Measurements from ENCODE around the gene VAMP7. TPM values are rescaled to one million over a fixed set of nuclear protein-coding genes. Genes with fewer than 3 reads are reported as not detected.
A peak's percentile ranks its signal among the peaks of the same experiment; 100 is the strongest.

VAMP7 gene
- total and polyA plus RNA-seq, 4 donors = 38.3 to 53.2 (median 38.8) TPM

GRCh38 chrX:155871934-155872333 is 9.2 kb upstream of the VAMP7 start:
- ATAC-seq (ENCODE audit: low FRiP score) = no peak
- no peaks in the 10 kb centered on the region for H3K36me3 ChIP-seq (ENCODE audit: control insufficient read depth in 1 of 2, insufficient read depth in 2 of 2, low read length in 1 of 2)
- no peak overlapping the region for H3K27ac ChIP-seq (ENCODE audit: low read depth in 1 of 2, low read length in 2 of 2)
- intact Hi-C loops (cut with DNase I) = no loop called here
- no peaks in the 10 kb centered on the region for H3K27me3 ChIP-seq (ENCODE audit: control insufficient read depth in 1 of 2, insufficient read depth in 2 of 2, low read length in 1 of 2)
- H3K9me3 ChIP-seq (ENCODE audit: control insufficient read depth, low read length) = peaks cover 2% of the 10 kb centered on the region
- DNase-seq = no peak
- no peak overlapping the region for H3K4me3 ChIP-seq (ENCODE audit: low read length in 2 of 2)
- no peaks in the 10 kb centered on the region for H3K4me1 ChIP-seq (ENCODE audit: control insufficient read depth in 1 of 2, insufficient read depth in 2 of 2, low read length in 2 of 2)

GRCh38 chrX:155873188-155873587 is 8.0 kb upstream of the VAMP7 start:
- ATAC-seq (ENCODE audit: low FRiP score) (no peak), DNase-seq (no peak)
- Histone ChIP-seq H3K27ac (ENCODE audit: low read depth in 1 of 2, low read length in 2 of 2) (no peak overlapping the region), H3K4me1 (ENCODE audit: control insufficient read depth in 1 of 2, insufficient read depth in 2 of 2, low read length in 2 of 2) (no peaks in the 10 kb centered on the region), H3K27me3 (ENCODE audit: control insufficient read depth in 1 of 2, insufficient read depth in 2 of 2, low read length in 1 of 2) (no peaks in the 10 kb centered on the region), H3K36me3 (ENCODE audit: control insufficient read depth in 1 of 2, insufficient read depth in 2 of 2, low read length in 1 of 2) (no peaks in the 10 kb centered on the region), H3K9me3 (ENCODE audit: control insufficient read depth, low read length) (no peaks in the 10 kb centered on the region), H3K4me3 (ENCODE audit: low read length in 2 of 2) (no peak overlapping the region)
- WGBS, 2 donors = 55 to 71% methylated on average over 5 of the region's 5 CpGs
- intact Hi-C loops (cut with DNase I) = no loop called here

GRCh38 chrX:155874571-155875244 is 6.4 kb upstream of the VAMP7 start:
- WGBS, 2 donors = 37 to 38% methylated on average over 31 of the region's 31 CpGs
- no peak overlapping the region for H3K4me3 ChIP-seq (ENCODE audit: low read length in 2 of 2)

GRCh38 chrX:155876704-155877103 is 4.4 kb upstream of the VAMP7 start:
- no peaks in the 10 kb centered on the region for H3K36me3 ChIP-seq (ENCODE audit: control insufficient read depth in 1 of 2, insufficient read depth in 2 of 2, low read length in 1 of 2)
- 53 to 59% methylated on average over 3 of the region's 3 CpGs for WGBS, 2 donors
- ATAC-seq (ENCODE audit: low FRiP score) (no peak), DNase-seq (no peak)
- intact Hi-C loops (cut with DNase I) = no loop called here
- H3K4me1 ChIP-seq (ENCODE audit: control insufficient read depth in 1 of 2, insufficient read depth in 2 of 2, low read length in 2 of 2) = no peaks in the 10 kb centered on the region
- H3K27ac ChIP-seq (ENCODE audit: low read depth in 1 of 2, low read length in 2 of 2) = no peak overlapping the region
- H3K9me3 ChIP-seq (ENCODE audit: control insufficient read depth, low read length) = no peaks in the 10 kb centered on the region
- no peaks in the 10 kb centered on the region for H3K27me3 ChIP-seq (ENCODE audit: control insufficient read depth in 1 of 2, insufficient read depth in 2 of 2, low read length in 1 of 2)
- no peak overlapping the region for H3K4me3 ChIP-seq (ENCODE audit: low read length in 2 of 2)

More at GRCh38 chrX:155874571-155875244, 6.4 kb upstream of the VAMP7 start:
- no peak for ATAC-seq (ENCODE audit: low FRiP score)
- intact Hi-C loops (cut with DNase I) = no loop called here
- H3K4me1 ChIP-seq (ENCODE audit: control insufficient read depth in 1 of 2, insufficient read depth in 2 of 2, low read length in 2 of 2) = no peaks in the 10 kb centered on the region
- DNase-seq = no peak
- H3K27ac ChIP-seq (ENCODE audit: low read depth in 1 of 2, low read length in 2 of 2) = no peak overlapping the region
- H3K27me3 ChIP-seq (ENCODE audit: control insufficient read depth in 1 of 2, insufficient read depth in 2 of 2, low read length in 1 of 2) = no peaks in the 10 kb centered on the region
- H3K36me3 ChIP-seq (ENCODE audit: control insufficient read depth in 1 of 2, insufficient read depth in 2 of 2, low read length in 1 of 2) = no peaks in the 10 kb centered on the region
- no peaks in the 10 kb centered on the region for H3K9me3 ChIP-seq (ENCODE audit: control insufficient read depth, low read length)

GRCh38 chrX:155877288-155877687 is 3.9 kb upstream of the VAMP7 start:
- intact Hi-C loops (cut with DNase I) = no loop called here
- no peaks in the 10 kb centered on the region for H3K4me1 ChIP-seq (ENCODE audit: control insufficient read depth in 1 of 2, insufficient read depth in 2 of 2, low read length in 2 of 2)
- no peaks in the 10 kb centered on the region for H3K9me3 ChIP-seq (ENCODE audit: control insufficient read depth, low read length)
- H3K4me3 ChIP-seq (ENCODE audit: low read length in 2 of 2) = no peak overlapping the region
- DNase-seq (no peak), ATAC-seq (ENCODE audit: low FRiP score) (no peak)
- no peaks in the 10 kb centered on the region for H3K36me3 ChIP-seq (ENCODE audit: control insufficient read depth in 1 of 2, insufficient read depth in 2 of 2, low read length in 1 of 2)
- no peaks in the 10 kb centered on the region for H3K27me3 ChIP-seq (ENCODE audit: control insufficient read depth in 1 of 2, insufficient read depth in 2 of 2, low read length in 1 of 2)
- 36% methylated on average over 1 of the region's 1 CpG for WGBS, 2 donors
- H3K27ac ChIP-seq (ENCODE audit: low read depth in 1 of 2, low read length in 2 of 2) = no peak overlapping the region

- no peak overlapping the region for H3K27ac ChIP-seq (ENCODE audit: low read depth in 1 of 2, low read length in 2 of 2)
- intact Hi-C loops (cut with DNase I) = no loop called here
- H3K4me3 ChIP-seq (ENCODE audit: low read length in 2 of 2) = peak overlapping the region; percentile 14 to 72
- H3K9me3 ChIP-seq (ENCODE audit: control insufficient read depth, low read length) = no peaks in the 10 kb centered on the region
- no peak for DNase-seq
- no peak for ATAC-seq (ENCODE audit: low FRiP score)
- H3K27me3 ChIP-seq (ENCODE audit: control insufficient read depth in 1 of 2, insufficient read depth in 2 of 2, low read length in 1 of 2) = no peaks in the 10 kb centered on the region
- H3K4me1 ChIP-seq (ENCODE audit: control insufficient read depth in 1 of 2, insufficient read depth in 2 of 2, low read length in 2 of 2) = no peaks in the 10 kb centered on the region
- no peaks in the 10 kb centered on the region for H3K36me3 ChIP-seq (ENCODE audit: control insufficient read depth in 1 of 2, insufficient read depth in 2 of 2, low read length in 1 of 2)
- WGBS, 2 donors = 30 to 31% methylated on average over 13 of the region's 13 CpGs
Measured at GRCh38 chrX:155880586-155881157, 473 bp upstream of the VAMP7 start.

- Histone ChIP-seq H3K36me3 (ENCODE audit: control insufficient read depth in 1 of 2, insufficient read depth in 2 of 2, low read length in 1 of 2) (no peaks in the 10 kb centered on the region), H3K9me3 (ENCODE audit: control insufficient read depth, low read length) (no peaks in the 10 kb centered on the region), H3K27me3 (ENCODE audit: control insufficient read depth in 1 of 2, insufficient read depth in 2 of 2, low read length in 1 of 2) (no peaks in the 10 kb centered on the region), H3K4me1 (ENCODE audit: control insufficient read depth in 1 of 2, insufficient read depth in 2 of 2, low read length in 2 of 2) (no peaks in the 10 kb centered on the region), H3K4me3 (ENCODE audit: low read length in 2 of 2) (no peak overlapping the region), H3K27ac (ENCODE audit: low read depth in 1 of 2, low read length in 2 of 2) (no peak overlapping the region)
- intact Hi-C loops (cut with DNase I) = no loop called here
- ATAC-seq (ENCODE audit: low FRiP score) (no peak), DNase-seq (no peak)
- 74 to 79% methylated on average over 2 of the region's 2 CpGs for WGBS, 2 donors
Measured at GRCh38 chrX:155886409-155886808, 5.3 kb downstream of the VAMP7 start.

GRCh38 chrX:155888139-155888538 is 7.0 kb downstream of the VAMP7 start:
- Histone ChIP-seq H3K27me3 (ENCODE audit: control insufficient read depth in 1 of 2, insufficient read depth in 2 of 2, low read length in 1 of 2) (no peaks in the 10 kb centered on the region), H3K4me1 (ENCODE audit: control insufficient read depth in 1 of 2, insufficient read depth in 2 of 2, low read length in 2 of 2) (no peaks in the 10 kb centered on the region), H3K27ac (ENCODE audit: low read depth in 1 of 2, low read length in 2 of 2) (no peak overlapping the region), H3K4me3 (ENCODE audit: low read length in 2 of 2) (no peak overlapping the region), H3K36me3 (ENCODE audit: control insufficient read depth in 1 of 2, insufficient read depth in 2 of 2, low read length in 1 of 2) (no peaks in the 10 kb centered on the region), H3K9me3 (ENCODE audit: control insufficient read depth, low read length) (no peaks in the 10 kb centered on the region)
- intact Hi-C loops (cut with DNase I) = no loop called here
- DNase-seq = no peak
- 31 to 36% methylated on average over 3 of the region's 3 CpGs for WGBS, 2 donors
- ATAC-seq (ENCODE audit: low FRiP score) = no peak

- ATAC-seq (ENCODE audit: low FRiP score) = no peak
- no peaks in the 10 kb centered on the region for H3K27me3 ChIP-seq (ENCODE audit: control insufficient read depth in 1 of 2, insufficient read depth in 2 of 2, low read length in 1 of 2)
- H3K4me3 ChIP-seq (ENCODE audit: low read length in 2 of 2) = no peak overlapping the region
- no peak for DNase-seq
- H3K9me3 ChIP-seq (ENCODE audit: control insufficient read depth, low read length) = no peaks in the 10 kb centered on the region
- no peaks in the 10 kb centered on the region for H3K4me1 ChIP-seq (ENCODE audit: control insufficient read depth in 1 of 2, insufficient read depth in 2 of 2, low read length in 2 of 2)
- 61 to 62% methylated on average over 4 of the region's 4 CpGs for WGBS, 2 donors
- intact Hi-C loops (cut with DNase I) = no loop called here
- H3K27ac ChIP-seq (ENCODE audit: low read depth in 1 of 2, low read length in 2 of 2) = no peak overlapping the region
- no peaks in the 10 kb centered on the region for H3K36me3 ChIP-seq (ENCODE audit: control insufficient read depth in 1 of 2, insufficient read depth in 2 of 2, low read length in 1 of 2)
Measured at GRCh38 chrX:155889328-155889727, 8.2 kb downstream of the VAMP7 start.
